HepG2 (cell line): ENCODE data around the gene PSMC3IP. TPM values are rescaled to one million over a fixed set of nuclear protein-coding genes. Genes with fewer than 3 reads are reported as not detected.

Source experiments
- AGO2 ChIP-seq: fragments of 200-400 bp; formaldehyde crosslinking; optimal IDR thresholded peaks from 2 replicates; pipeline ENCODE3; 2017; ENCODE audit warnings: mild to moderate bottlenecking, low read depth, low read length, moderate library complexity
- HNF4G ChIP-seq, 2 experiments: sonication (generic) in 1 of 2; formaldehyde crosslinking in 1 of 2; IDR thresholded peaks; 2 replicates each; pipeline versions ENCODE4 v1.4.0 to v1.6.1; 2011 to 2020; ENCODE audit warnings: borderline replicate concordance in 2 of 2, low read depth in 2 of 2, mild to moderate bottlenecking in 2 of 2, low read length in 1 of 2, missing genetic modification reagents in 1 of 2, moderate library complexity in 1 of 2
- LCORL ChIP-seq, 2 experiments: fragments of 450-650 bp in 1 of 2; sonication (generic) in 1 of 2; formaldehyde crosslinking in 1 of 2; IDR thresholded peaks; 2 replicates each; pipeline versions ENCODE4 v1.5.0 to v1.6.1; 2017 to 2020; ENCODE audit warnings: antibody characterized with exemption in 1 of 2, missing genetic modification reagents in 1 of 2
- MAF1 ChIP-seq: sonication (generic); formaldehyde crosslinking; IDR thresholded peaks from 2 replicates; pipeline ENCODE4 v1.5.0; 2020; ENCODE audit warnings: missing genetic modification reagents, borderline replicate concordance
- MIXL1 ChIP-seq: IDR thresholded peaks from 2 replicates; pipeline ENCODE4 v1.6.1; 2016
- NFE2 ChIP-seq: sonication (generic); formaldehyde crosslinking; IDR thresholded peaks from 2 replicates; pipeline ENCODE4 v1.4.0; 2020; ENCODE audit warnings: missing genetic modification reagents
- NR3C1 ChIP-seq: sonication (generic); formaldehyde crosslinking; IDR thresholded peaks from 2 replicates; pipeline ENCODE4 v1.4.0; 2020; ENCODE audit warnings: missing genetic modification reagents
- PITX1 ChIP-seq: sonication (generic); formaldehyde crosslinking; IDR thresholded peaks from 2 replicates; pipeline ENCODE4 v1.5.1; 2020; ENCODE audit warnings: mild to moderate bottlenecking, missing genetic modification reagents
- SALL2 ChIP-seq: sonication (generic); formaldehyde crosslinking; IDR thresholded peaks from 2 replicates; pipeline ENCODE4 v1.8.1; 2023; ENCODE audit warnings: mild to moderate bottlenecking, missing genetic modification reagents, inconsistent platforms
- ZNF121 ChIP-seq: sonication (generic); formaldehyde crosslinking; IDR thresholded peaks from 2 replicates; pipeline ENCODE4 v1.5.0; 2020; ENCODE audit warnings: mild to moderate bottlenecking, missing genetic modification reagents
- ZNF282 ChIP-seq: fragments of 450-650 bp; IDR thresholded peaks from 2 replicates; pipeline ENCODE4 v1.6.1; 2018; ENCODE audit not compliant: partially characterized antibody
- ZNF546 ChIP-seq: sonication (generic); formaldehyde crosslinking; conservative IDR thresholded peaks from 2 replicates; pipeline ENCODE4 v1.8.1; 2023; ENCODE audit warnings: mild to moderate bottlenecking, missing genetic modification reagents
- ZNF616 ChIP-seq: sonication (generic); formaldehyde crosslinking; IDR thresholded peaks from 2 replicates; pipeline ENCODE4 v1.5.0; 2020; ENCODE audit warnings: low read depth, mild to moderate bottlenecking, missing genetic modification reagents
- ZNF703 ChIP-seq: sonication (generic); formaldehyde crosslinking; IDR thresholded peaks from 2 replicates; pipeline ENCODE4 v1.5.1; 2020; ENCODE audit warnings: missing genetic modification reagents, mild to moderate bottlenecking, moderate library complexity, borderline replicate concordance
- ZNF839 ChIP-seq: sonication (generic); formaldehyde crosslinking; IDR thresholded peaks from 2 replicates; pipeline ENCODE4 v1.4.0; 2020; ENCODE audit warnings: missing genetic modification reagents, mild to moderate bottlenecking, borderline replicate concordance
- polyA plus RNA-seq, 8 experiments: library from polyadenylated mRNA; depleted of rRNA in 3 of 8; stranded (reverse) in 7 of 8; unstranded in 1 of 8; fragments of >200 nt; fragmentation: Illumina TruSeq in 4 of 8; extraction: Trizol in 4 of 8; gene quantifications; 2 replicates each; pipeline versions ENCODE4 v1.2.1 to v1.2.3, GENCODE V29; 2011 to 2016; ENCODE audit warnings: low read depth in 4 of 8, missing spikeins in 1 of 8, mixed read lengths in 1 of 8; ENCODE audit not compliant: insufficient read depth in 1 of 8
- total RNA-seq, 5 experiments: library from RNA; depleted of rRNA; stranded (reverse); fragments of >200 nt; fragmentation: Illumina TruSeq; extraction: Trizol; gene quantifications; 2 replicates each; pipeline ENCODE4 v1.2.3, GENCODE V29; 2016; ENCODE audit warnings: low read depth in 1 of 5
- TF ChIP-seq, protein P1 (sequence below): sonication (generic); formaldehyde crosslinking; IDR thresholded peaks from 2 replicates; pipeline ENCODE4 v1.5.1; 2020; ENCODE audit warnings: mild to moderate bottlenecking, missing genetic modification reagents
- TF ChIP-seq, protein P2 (sequence below): IDR thresholded peaks from 2 replicates; pipeline ENCODE4 v1.6.1; 2016; ENCODE audit warnings: low read depth
- TF ChIP-seq, protein P3 (sequence below): sonication (generic); formaldehyde crosslinking; IDR thresholded peaks from 2 replicates; pipeline ENCODE4 v1.5.1; 2020; ENCODE audit warnings: missing genetic modification reagents, mild to moderate bottlenecking, borderline replicate concordance
- TF ChIP-seq, protein P4 (sequence below): sonication (generic); formaldehyde crosslinking; IDR thresholded peaks from 2 replicates; pipeline ENCODE4 v1.4.0; 2020; ENCODE audit warnings: missing genetic modification reagents

PSMC3IP gene
- total and polyA plus RNA-seq, 2 of the 13 experiments (the other 11 are each of a cell fraction or from before 2014, with no cell fraction given) = 6.5 to 22.4 TPM

DNA sequence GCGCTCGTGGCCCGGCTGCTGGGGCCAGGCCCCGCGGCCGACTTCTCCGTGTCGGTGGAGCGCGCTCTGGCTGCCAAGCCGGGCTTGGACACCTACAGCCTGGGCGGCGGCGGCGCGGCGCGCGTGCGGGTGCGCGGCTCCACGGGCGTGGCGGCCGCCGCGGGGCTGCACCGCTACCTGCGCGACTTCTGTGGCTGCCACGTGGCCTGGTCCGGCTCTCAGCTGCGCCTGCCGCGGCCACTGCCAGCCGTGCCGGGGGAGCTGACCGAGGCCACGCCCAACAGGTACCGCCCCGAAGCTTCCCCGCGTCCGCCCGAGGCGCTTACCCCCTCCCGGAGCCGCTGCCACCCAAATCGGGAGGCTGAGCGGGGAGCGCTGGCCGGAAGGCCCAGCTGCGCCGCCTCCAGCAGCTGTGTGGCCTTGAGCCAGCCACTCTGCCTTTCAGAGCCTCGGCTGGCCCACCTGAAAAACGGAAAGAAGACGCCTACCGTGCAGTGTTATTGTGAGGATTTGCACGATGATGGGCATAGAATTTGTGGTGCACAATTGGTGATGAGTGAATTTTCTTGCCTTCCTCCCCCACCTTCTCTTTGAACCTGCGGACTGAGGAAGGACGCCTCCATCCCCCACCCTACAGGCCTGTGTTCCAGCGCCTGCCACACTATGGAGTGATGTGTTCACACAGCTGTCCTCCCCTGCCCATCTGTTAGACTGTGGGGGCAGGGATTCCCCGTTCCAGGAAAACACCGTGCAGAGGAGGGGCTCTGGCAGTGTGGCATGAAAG is 41.0 kb downstream of the PSMC3IP start (continued):
- TF ChIP-seq, protein P1, sequence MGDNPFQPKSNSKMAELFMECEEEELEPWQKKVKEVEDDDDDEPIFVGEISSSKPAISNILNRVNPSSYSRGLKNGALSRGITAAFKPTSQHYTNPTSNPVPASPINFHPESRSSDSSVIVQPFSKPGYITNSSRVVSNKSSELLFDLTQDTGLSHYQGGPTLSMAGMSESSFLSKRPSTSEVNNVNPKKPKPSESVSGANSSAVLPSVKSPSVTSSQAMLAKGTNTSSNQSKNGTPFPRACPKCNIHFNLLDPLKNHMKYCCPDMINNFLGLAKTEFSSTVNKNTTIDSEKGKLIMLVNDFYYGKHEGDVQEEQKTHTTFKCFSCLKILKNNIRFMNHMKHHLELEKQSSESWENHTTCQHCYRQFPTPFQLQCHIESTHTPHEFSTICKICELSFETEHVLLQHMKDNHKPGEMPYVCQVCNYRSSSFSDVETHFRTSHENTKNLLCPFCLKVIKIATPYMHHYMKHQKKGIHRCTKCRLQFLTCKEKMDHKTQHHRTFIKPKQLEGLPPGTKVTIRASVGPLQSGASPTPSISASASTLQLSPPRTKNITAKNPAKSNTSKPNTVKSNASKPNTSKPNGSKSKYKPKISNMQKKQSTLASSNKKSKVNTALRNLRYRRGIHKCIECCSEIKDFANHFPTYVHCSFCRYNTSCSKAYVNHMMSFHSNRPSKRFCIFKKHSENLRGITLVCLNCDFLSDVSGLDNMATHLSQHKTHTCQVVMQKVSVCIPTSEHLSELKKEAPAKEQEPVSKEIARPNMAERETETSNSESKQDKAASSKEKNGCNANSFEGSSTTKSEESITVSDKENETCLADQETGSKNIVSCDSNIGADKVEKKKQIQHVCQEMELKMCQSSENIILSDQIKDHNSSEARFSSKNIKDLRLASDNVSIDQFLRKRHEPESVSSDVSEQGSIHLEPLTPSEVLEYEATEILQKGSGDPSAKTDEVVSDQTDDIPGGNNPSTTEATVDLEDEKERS = 0 out of 2 replicates have a peak, but pooled peaks have one; percentile 10
- TF ChIP-seq ZNF839 (CRISPR knock-in tag) = 0 out of 2 replicates have a peak, but pooled peaks have one; percentile 24
- TF ChIP-seq, protein P2, sequence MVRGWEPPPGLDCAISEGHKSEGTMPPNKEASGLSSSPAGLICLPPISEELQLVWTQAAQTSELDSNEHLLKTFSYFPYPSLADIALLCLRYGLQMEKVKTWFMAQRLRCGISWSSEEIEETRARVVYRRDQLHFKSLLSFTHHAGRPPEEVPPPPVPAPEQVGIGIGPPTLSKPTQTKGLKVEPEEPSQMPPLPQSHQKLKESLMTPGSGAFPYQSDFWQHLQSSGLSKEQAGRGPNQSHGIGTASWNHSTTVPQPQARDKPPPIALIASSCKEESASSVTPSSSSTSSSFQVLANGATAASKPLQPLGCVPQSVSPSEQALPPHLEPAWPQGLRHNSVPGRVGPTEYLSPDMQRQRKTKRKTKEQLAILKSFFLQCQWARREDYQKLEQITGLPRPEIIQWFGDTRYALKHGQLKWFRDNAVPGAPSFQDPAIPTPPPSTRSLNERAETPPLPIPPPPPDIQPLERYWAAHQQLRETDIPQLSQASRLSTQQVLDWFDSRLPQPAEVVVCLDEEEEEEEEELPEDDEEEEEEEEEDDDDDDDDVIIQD (CRISPR knock-in tag) = peak; percentile 44; the same call in 1 of the 2 replicates
- TF ChIP-seq ZNF282 = no peak
- no peak for TF ChIP-seq NFE2
- no peak for TF ChIP-seq ZNF703
- TF ChIP-seq, protein P3, sequence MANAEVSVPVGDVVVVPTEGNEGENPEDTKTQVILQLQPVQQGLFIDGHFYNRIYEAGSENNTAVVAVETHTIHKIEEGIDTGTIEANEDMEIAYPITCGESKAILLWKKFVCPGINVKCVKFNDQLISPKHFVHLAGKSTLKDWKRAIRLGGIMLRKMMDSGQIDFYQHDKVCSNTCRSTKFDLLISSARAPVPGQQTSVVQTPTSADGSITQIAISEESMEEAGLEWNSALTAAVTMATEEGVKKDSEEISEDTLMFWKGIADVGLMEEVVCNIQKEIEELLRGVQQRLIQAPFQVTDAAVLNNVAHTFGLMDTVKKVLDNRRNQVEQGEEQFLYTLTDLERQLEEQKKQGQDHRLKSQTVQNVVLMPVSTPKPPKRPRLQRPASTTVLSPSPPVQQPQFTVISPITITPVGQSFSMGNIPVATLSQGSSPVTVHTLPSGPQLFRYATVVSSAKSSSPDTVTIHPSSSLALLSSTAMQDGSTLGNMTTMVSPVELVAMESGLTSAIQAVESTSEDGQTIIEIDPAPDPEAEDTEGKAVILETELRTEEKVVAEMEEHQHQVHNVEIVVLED (CRISPR knock-in tag) = peak; percentile 70
- TF ChIP-seq NR3C1 (CRISPR knock-in tag) = no peak
- TF ChIP-seq SALL2 = peak; percentile 72
- TF ChIP-seq HNF4G (IDR thresholded peaks at IDR 0.05; ENCODE audit: borderline replicate concordance, low read depth, low read length) = no peak
- TF ChIP-seq HNF4G (CRISPR knock-in tag; IDR thresholded peaks at IDR 0.05; ENCODE audit: borderline replicate concordance, low read depth) = peak; percentile 42; the same call in 1 of the 2 replicates
- TF ChIP-seq MIXL1 (CRISPR knock-in tag) = peak; percentile 74; the same call in 1 of the 2 replicates
- TF ChIP-seq, protein P4, sequence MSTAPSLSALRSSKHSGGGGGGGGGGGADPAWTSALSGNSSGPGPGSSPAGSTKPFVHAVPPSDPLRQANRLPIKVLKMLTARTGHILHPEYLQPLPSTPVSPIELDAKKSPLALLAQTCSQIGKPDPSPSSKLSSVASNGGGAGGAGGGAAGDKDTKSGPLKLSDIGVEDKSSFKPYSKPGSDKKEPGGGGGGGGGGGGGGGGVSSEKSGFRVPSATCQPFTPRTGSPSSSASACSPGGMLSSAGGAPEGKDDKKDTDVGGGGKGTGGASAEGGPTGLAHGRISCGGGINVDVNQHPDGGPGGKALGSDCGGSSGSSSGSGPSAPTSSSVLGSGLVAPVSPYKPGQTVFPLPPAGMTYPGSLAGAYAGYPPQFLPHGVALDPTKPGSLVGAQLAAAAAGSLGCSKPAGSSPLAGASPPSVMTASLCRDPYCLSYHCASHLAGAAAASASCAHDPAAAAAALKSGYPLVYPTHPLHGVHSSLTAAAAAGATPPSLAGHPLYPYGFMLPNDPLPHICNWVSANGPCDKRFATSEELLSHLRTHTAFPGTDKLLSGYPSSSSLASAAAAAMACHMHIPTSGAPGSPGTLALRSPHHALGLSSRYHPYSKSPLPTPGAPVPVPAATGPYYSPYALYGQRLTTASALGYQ (CRISPR knock-in tag) = peak; percentile 58; the same call in 1 of the 2 replicates
- peak; percentile 80 for TF ChIP-seq ZNF546 (CRISPR knock-in tag)
- peak; percentile 38; the same call in 1 of the 2 replicates for TF ChIP-seq ZNF616
- peak; percentile 48; the same call in 1 of the 2 replicates for TF ChIP-seq MAF1 (CRISPR knock-in tag)
- peak; percentile 71; the same call in 1 of the 2 replicates for TF ChIP-seq PITX1 (CRISPR knock-in tag)
- TF ChIP-seq LCORL (IDR thresholded peaks at IDR 0.05) = peak; percentile 27; the same call in 1 of the 2 replicates
- peak; percentile 98 for TF ChIP-seq LCORL (CRISPR knock-in tag; IDR thresholded peaks at IDR 0.05)
- TF ChIP-seq ZNF121 = peak; percentile 10; the same call in 1 of the 2 replicates
- peak; percentile 58 for TF ChIP-seq AGO2
